GM19455 (cell line): ENCODE data around the gene SECTM1.

Experiments used
- ATAC-seq: cut with Tn5 transposase; IDR thresholded peaks from one replicate; pipeline ENCODE4 v1.9.1; 2021; ENCODE audit not compliant: unreplicated experiment

The SECTM1 gene

GRCh38 chr17:82316651-82317393 is 16.7 kb downstream of the SECTM1 start:
- ATAC-seq = no peak

- ATAC-seq = no peak
Measured at GRCh38 chr17:82315703-82316358, 17.7 kb downstream of the SECTM1 start.

GRCh38 chr17:82314727-82315605 is 18.6 kb downstream of the SECTM1 start:
- no peak for ATAC-seq

- ATAC-seq = no peak
Measured at GRCh38 chr17:82314012-82314726, 19.4 kb downstream of the SECTM1 start.

DNA sequence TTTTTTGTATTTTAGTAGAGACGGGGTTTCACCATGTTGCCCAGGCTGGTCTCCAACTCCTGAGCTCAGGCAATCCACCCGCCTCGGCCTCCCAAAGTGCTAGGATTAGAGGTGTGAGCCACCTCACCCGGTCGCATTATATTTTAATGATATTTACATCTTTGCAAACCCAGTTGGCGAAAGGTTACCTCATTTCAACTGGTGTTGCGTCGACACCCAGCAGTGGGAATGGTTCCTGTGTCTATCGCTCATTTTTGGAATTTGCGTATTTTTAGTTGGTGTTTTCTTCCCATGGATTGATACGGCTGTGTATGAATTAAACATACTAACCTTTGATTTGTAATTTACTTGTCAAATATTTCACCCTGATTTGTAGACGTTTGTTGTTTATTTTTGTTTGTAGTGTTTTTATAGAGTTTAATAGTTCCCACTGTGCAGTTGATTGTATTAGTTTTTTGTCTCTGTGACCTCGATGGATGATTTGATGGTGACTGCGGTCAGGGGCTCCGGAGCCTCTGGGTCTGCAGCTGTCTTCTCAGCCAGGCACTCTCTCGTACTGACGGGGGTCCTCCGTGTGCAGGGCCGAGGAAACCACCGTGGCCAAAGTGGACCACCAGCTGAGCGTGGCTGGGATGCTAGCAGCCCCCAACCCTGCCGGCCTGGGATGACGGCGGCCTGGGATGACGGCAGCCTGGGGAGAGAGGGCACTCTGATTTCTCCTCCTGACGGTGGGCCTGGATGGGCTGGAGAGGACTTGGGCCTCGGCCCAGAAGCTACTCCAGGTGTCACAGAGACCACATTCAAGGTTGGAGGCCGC is 20.2 kb downstream of the SECTM1 start:
- ATAC-seq = no peak

GRCh38 chr17:82311971-82312370 is 21.6 kb downstream of the SECTM1 start:
- no peak for ATAC-seq

DNA sequence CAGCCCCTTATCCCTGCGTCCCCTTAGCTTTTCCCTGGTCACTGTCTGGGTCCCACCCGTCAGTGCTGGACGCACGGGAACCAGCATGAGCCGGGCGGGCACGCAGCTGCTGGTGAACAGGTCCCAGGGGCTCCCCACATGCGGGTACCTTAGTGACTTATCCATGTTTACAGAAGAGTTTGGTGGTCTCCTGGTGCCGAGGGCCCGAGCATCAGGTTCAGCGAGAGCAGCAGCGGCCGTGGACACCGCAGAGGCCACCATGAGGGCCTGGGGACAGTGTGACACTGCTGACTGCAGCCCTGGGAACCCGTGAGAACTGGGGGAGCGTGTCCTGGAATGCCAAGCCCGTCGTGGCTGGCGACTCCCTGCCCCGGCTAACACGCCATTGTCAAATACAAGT is 22.7 kb downstream of the SECTM1 start:
- ATAC-seq = no peak

GRCh38 chr17:82309656-82310570 is 23.7 kb downstream of the SECTM1 start:
- ATAC-seq = no peak

- ATAC-seq = no peak
Measured at GRCh38 chr17:82305727-82306300, 27.8 kb downstream of the SECTM1 start.

DNA sequence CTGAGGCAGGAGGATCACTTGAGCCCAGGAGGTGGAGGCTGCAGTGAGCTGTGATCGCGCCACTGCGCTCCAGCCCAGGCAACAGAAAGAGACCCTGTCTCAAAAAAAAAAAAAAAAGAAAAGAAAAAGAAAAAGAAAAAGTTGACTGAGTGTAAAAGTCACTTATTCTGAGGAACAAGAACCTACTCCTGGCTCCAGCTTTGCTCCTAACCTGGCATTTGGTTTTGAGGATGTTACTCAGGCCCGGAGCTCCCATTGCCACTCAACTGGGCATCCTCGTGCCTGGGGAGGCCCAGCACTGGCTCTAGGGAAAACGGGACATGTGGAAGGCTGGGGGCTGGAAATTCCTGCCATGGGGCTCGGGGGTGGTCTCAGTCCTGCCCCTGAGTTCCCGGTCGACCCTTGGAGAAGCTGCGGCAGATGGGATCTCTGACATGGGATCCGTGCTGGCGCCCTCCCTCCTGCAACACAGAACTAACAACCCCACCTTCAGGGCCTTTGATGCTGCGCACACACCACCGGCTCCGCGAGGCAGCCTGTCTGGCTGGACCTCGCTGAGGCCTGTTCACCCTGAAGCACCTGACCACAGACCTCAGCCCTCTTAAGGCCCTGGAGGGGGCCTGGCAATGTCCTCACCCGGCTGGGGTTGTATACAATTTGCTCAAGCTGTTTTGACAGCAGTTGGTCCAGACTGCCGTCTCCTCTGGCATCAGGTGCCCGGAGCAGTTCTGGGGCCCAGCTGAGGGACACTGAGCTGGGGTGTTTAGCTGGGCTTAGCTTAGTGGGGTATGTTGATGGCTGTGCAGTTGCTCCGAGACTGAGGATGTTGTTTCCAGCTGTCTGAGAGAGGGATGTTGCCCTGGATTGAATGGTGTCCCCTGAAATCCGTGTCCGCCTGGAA is 28.5 kb downstream of the SECTM1 start:
- no peak for ATAC-seq

GRCh38 chr17:82303944-82304808 is 29.4 kb downstream of the SECTM1 start:
- no peak for ATAC-seq

DNA sequence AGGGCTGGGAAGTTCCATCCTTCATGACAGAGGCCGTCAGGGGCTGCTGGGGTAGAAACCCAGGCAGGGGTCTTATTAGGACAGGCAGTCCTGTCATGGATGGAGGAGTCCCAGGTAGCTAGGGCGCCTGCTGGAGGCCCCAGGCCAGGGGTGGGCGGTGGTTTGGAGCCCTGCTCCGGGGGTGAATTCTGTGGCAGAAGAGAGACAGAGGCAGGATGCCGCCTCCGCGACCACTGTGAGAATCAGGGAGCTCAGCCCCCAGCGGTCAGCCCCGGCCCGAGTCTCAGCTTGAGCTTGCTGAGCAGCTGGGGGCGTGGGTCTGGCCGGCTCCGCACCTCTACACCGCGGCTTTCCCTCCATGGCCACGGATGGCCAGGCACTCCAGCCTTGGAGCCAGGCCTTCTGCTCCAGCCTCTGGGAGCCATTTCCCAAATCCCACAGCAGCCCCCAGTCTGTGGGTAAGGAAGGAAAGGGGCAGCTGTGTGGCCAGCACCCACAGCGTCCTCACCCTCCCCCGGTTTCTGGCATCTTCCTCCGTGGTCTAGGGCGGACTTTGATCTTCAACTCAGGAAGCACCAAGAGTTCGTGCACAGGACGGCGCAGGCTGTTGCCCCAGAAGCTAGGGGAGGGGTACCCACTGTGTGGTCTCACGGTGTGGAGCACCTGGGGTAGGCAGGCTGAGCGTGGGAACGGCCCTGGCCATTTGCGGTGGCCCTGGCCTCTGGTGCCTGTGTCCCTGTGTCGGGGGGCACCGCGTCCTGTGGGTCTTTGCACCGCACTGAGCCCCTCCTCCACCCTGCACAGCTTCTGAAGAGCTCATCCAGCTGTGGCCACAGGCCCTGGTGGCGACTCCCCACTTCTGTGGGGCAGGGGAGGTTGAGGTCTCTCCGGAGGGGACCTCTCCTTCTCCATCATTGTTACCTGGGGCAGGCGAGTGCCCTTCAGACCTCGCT is 30.3 kb downstream of the SECTM1 start:
- ATAC-seq = no peak

- ATAC-seq = no peak
Measured at GRCh38 chr17:82302568-82302963, 31.0 kb downstream of the SECTM1 start.

DNA sequence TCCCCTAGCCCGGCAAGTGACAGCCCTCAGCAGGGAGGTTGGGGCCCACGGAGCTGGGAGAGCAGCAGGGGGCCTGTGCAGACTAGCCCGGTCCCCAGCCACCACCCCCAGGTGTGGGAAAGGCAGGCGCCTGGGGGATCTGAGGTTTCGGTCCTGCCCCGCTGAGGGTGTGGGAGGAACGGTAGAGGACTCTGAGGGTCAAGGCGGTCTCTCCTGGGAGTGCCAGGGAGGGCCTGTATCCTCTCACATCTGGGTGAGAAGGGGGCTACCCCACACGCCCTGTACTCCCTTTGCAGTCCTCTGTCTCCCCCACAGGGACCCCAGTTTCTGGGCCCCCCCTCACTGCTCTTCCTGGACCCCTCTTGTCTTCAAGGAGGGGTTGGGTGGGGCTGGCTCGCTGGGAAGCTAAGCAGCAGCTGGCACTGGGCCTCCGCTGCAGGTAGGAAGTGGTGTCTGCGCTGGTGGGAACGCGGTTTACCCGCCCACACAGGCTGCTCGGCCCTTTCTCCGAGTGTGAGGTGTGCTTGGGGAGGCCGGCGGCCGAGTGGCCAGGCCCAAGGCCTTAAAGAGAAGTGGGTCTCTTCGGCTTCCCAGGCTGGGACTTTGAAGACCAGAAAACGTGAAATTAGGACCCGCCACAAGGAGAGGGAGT is 31.5 kb downstream of the SECTM1 start:
- no peak for ATAC-seq

- no peak for ATAC-seq
Measured at GRCh38 chr17:82301300-82301915, 32.2 kb downstream of the SECTM1 start.
